K562 (cell line): ENCODE results near the gene MALRD1. TPM values are rescaled to one million over a fixed set of nuclear protein-coding genes. Genes with fewer than 3 reads are reported as not detected.

Experiments
- ATAC-seq: fragments of 200-7000 bp; cut with Tn5 transposase; 3 replicates; pipeline ENCODE4 v1.9.1; 2020; ENCODE audit warnings: moderate library complexity
- BruUV-seq: library from RNA; stranded (reverse); fragments of 400-500 nt; replicated peaks from 2 replicates; lab custom pipeline; 2021; lab: Mats Ljungman, UMichigan
- CTCF ChIA-PET: fragments of 300-600 bp; formaldehyde crosslinking; extraction: SDS; loops from one replicate; lab custom pipeline; 2021; ENCODE audit warnings: low intra/inter-chr PET ratio; lab: Yijun Ruan, JAX
- POLR2A ChIA-PET: fragments of 300-600, 350-650 bp; sonication (Branson Sonifier 250); formaldehyde crosslinking; extraction: SDS; loops from one replicate; lab custom pipeline; 2021; ENCODE audit warnings: antibody characterized with exemption, inconsistent platforms; lab: Yijun Ruan, JAX
- DNase-seq, 4 experiments: peaks; one replicate each; pipeline versions ENCODE4 v3.0.0 to v3.0.0-alpha.2; 2011 to 2018; ENCODE audit warnings: low spot score in 3 of 4, mixed read lengths in 3 of 4; ENCODE audit errors: extremely low read depth in 1 of 4
- FAIRE-seq: peaks from 2 replicates; lab custom pipeline; 2011; peaks lifted over from hg19 to GRCh38; lab: Jason Lieb, UNC
- H2AFZ ChIP-seq: 2 replicates; pipeline ENCODE4 v1.6.0; 2011; ENCODE audit warnings: low read depth, low read length, control low read depth, inconsistent platforms
- H3K27ac ChIP-seq: fragments of 200-600 bp; 3 replicates; pipeline ENCODE4 v1.8.0; 2011; ENCODE audit warnings: low read depth, mild to moderate bottlenecking, control low read depth, inconsistent platforms, low read length, moderate library complexity, mixed read lengths; ENCODE audit errors: extremely low read depth
- H3K27me3 ChIP-seq, 2 experiments: fragments of 300-600 bp in 1 of 2; 2 replicates in 1 of 2; 3 replicates in 1 of 2; pipeline versions ENCODE4 v1.6.0 to v1.8.0; 2011; ENCODE audit warnings: inconsistent platforms in 2 of 2, low read length in 2 of 2, mild to moderate bottlenecking in 1 of 2, mixed read lengths in 1 of 2, moderate library complexity in 1 of 2; ENCODE audit not compliant: control insufficient read depth in 2 of 2, insufficient read depth in 2 of 2
- H3K36me3 ChIP-seq: fragments of 300-600 bp; 3 replicates; pipeline ENCODE4 v1.8.0; 2011; ENCODE audit warnings: mild to moderate bottlenecking, low read length, inconsistent platforms; ENCODE audit not compliant: control insufficient read depth, insufficient read depth
- H3K4me1 ChIP-seq, 2 experiments: fragments of 200-600 bp in 1 of 2; replicated peaks in 1 of 2; 2 replicates in 1 of 2; 3 replicates in 1 of 2; pipeline versions ENCODE4 v1.5.1 to v1.8.0; 2011; ENCODE audit warnings: inconsistent platforms in 2 of 2, low read length in 2 of 2, mild to moderate bottlenecking in 1 of 2, mixed read lengths in 1 of 2, moderate library complexity in 1 of 2; ENCODE audit not compliant: control insufficient read depth in 2 of 2, insufficient read depth in 2 of 2
- H3K4me2 ChIP-seq: 2 replicates; pipeline ENCODE4 v1.6.1; 2011; ENCODE audit warnings: low read length, control low read depth, inconsistent platforms, mixed read lengths; ENCODE audit not compliant: insufficient read depth
- H3K4me3 ChIP-seq: fragments of 200-600 bp; sonication (generic), shearing (Covaris generic); 2 replicates; pipeline ENCODE4 v1.5.1; 2016; ENCODE audit warnings: control low read depth, inconsistent platforms
- H3K79me2 ChIP-seq: fragments of 200-600 bp; 3 replicates; pipeline ENCODE4 v1.8.0; 2011; ENCODE audit warnings: low read length, inconsistent platforms; ENCODE audit not compliant: control insufficient read depth, insufficient read depth
- H3K9ac ChIP-seq, 2 experiments: 2 replicates each; pipeline versions ENCODE4 v1.6.0 to v1.6.1; 2011; ENCODE audit warnings: low read depth in 2 of 2, low read length in 2 of 2, control low read depth in 1 of 2, inconsistent platforms in 1 of 2, mild to moderate bottlenecking in 1 of 2, mixed read lengths in 1 of 2; ENCODE audit not compliant: insufficient read depth in 1 of 2
- H3K9me1 ChIP-seq: one replicate; pipeline ENCODE4 v1.6.0; 2011; ENCODE audit warnings: inconsistent platforms, mild to moderate bottlenecking, low read length, moderate library complexity; ENCODE audit not compliant: control insufficient read depth, insufficient read depth
- H3K9me3 ChIP-seq: replicated peaks from 2 replicates; pipeline ENCODE4 v1.5.1; 2011; ENCODE audit warnings: low read depth, low read length, inconsistent platforms; ENCODE audit not compliant: control insufficient read depth, insufficient read depth
- H4K20me1 ChIP-seq: replicated peaks from 2 replicates; pipeline ENCODE4 v1.6.1; 2011; ENCODE audit warnings: low read length, inconsistent platforms, mixed read lengths; ENCODE audit not compliant: control insufficient read depth, insufficient read depth
- ARNT ChIP-seq, 2 experiments: fragments of 450-650 bp; IDR thresholded peaks; 2 replicates each; pipeline ENCODE4 v1.6.1; 2016; ENCODE audit warnings: mild to moderate bottlenecking in 1 of 2
- CBX1 ChIP-seq: sonication (generic); IDR thresholded peaks from 2 replicates; pipeline ENCODE4 v1.6.1; 2016; ENCODE audit warnings: antibody characterized with exemption, low read depth, mild to moderate bottlenecking
- FOXJ3 ChIP-seq: sonication (generic); formaldehyde crosslinking; IDR thresholded peaks from 2 replicates; pipeline ENCODE4 v1.4.0; 2020; ENCODE audit warnings: mild to moderate bottlenecking, missing genetic modification reagents
- HNRNPLL ChIP-seq: fragments of 200-400 bp; formaldehyde crosslinking; IDR thresholded peaks from 2 replicates; pipeline ENCODE4 v1.6.1; 2017; ENCODE audit warnings: low read length, low read depth, mild to moderate bottlenecking; ENCODE audit not compliant: poor library complexity, severe bottlenecking
- IRF2 ChIP-seq: sonication (generic); formaldehyde crosslinking; IDR thresholded peaks from 2 replicates; pipeline ENCODE4 v1.8.1; 2022; ENCODE audit warnings: mild to moderate bottlenecking, missing genetic modification reagents
- NCOR1 ChIP-seq: fragments of 450-650 bp; IDR thresholded peaks from 2 replicates; pipeline ENCODE4 v1.6.1; 2016; ENCODE audit warnings: mild to moderate bottlenecking, moderate library complexity
- PHF8 ChIP-seq: fragments of 200-600 bp; sonication (generic); IDR thresholded peaks from 2 replicates; pipeline ENCODE4 v1.6.1; 2012; ENCODE audit warnings: mixed run types, mild to moderate bottlenecking, inconsistent platforms, low read length, moderate library complexity, borderline replicate concordance
- PTRF ChIP-seq: fragments of 450-650 bp; IDR thresholded peaks from 2 replicates; pipeline ENCODE4 v1.6.1; 2016; ENCODE audit warnings: mild to moderate bottlenecking, missing genetic modification characterization, missing compliant biosample characterization
- RBM15 ChIP-seq: fragments of 200-400 bp; formaldehyde crosslinking; IDR thresholded peaks from 2 replicates; pipeline ENCODE4 v1.6.1; 2018; ENCODE audit warnings: mild to moderate bottlenecking, low read length, moderate library complexity; ENCODE audit not compliant: insufficient read depth
- RFX5 ChIP-seq: IDR thresholded peaks from 2 replicates; pipeline ENCODE4 v1.6.1; 2011; ENCODE audit warnings: low read depth, mild to moderate bottlenecking, improper control_type of control experiment, low read length
- SFPQ ChIP-seq: fragments of 200-400 bp; formaldehyde crosslinking; IDR thresholded peaks from 2 replicates; pipeline ENCODE4 v1.6.1; 2017; ENCODE audit warnings: mild to moderate bottlenecking, low read depth, low read length, moderate library complexity
- THRB ChIP-seq: fragments of 450-650 bp; formaldehyde crosslinking; conservative IDR thresholded peaks from 2 replicates; pipeline ENCODE4 v1.4.0; 2022; ENCODE audit warnings: mild to moderate bottlenecking, missing genetic modification characterization
- USF1 ChIP-seq: sonication (generic); formaldehyde crosslinking; IDR thresholded peaks from 2 replicates; pipeline ENCODE4 v1.9.0; 2022; ENCODE audit warnings: mild to moderate bottlenecking, missing genetic modification reagents
- ZNF561 ChIP-seq: fragments of 450-650 bp; formaldehyde crosslinking; conservative IDR thresholded peaks from 2 replicates; pipeline ENCODE4 v1.4.0; 2020; ENCODE audit warnings: mild to moderate bottlenecking, moderate library complexity
- WGBS: fragments of 100-300 bp; shearing (Covaris generic); methylation state at CpG from one replicate; pipeline ENCODE4 v1.1.6; 2016; ENCODE audit warnings: low coverage, mixed read lengths; ENCODE audit not compliant: insufficient coverage; ENCODE audit errors: missing lambda C conversion rate; 5-methylcytosine and 5-hydroxymethylcytosine counted together
- in situ Hi-C: fragments of 300-500 bp; cut with MboI; formaldehyde crosslinking; loops from 4 replicates; pipeline ENCODE4 v1.15.0; 2018; ENCODE audit warnings: inconsistent platforms, mixed read lengths
- intact Hi-C: fragments of 100-400 bp; cut with micrococcal nuclease; formaldehyde crosslinking; loops from 2 replicates; pipeline ENCODE4 v1.14.2; 2022
- polyA plus RNA-seq, 8 experiments: library from polyadenylated mRNA; depleted of rRNA in 4 of 8; stranded (reverse) in 5 of 8; unstranded in 3 of 8; fragments of >200 nt; fragmentation: Nextera tagmentation in 2 of 8; fragmentation: Illumina TruSeq in 1 of 8; extraction: Ambion mirVana in 2 of 8; extraction: Trizol in 1 of 8; gene quantifications; 2 replicates each; pipeline versions ENCODE4 v1.2.1 to v1.2.3, GENCODE V29; 2011 to 2014; ENCODE audit warnings: inconsistent platforms in 1 of 8, missing spikeins in 1 of 8
- total RNA-seq, 7 experiments: library from RNA; depleted of rRNA in 6 of 7; stranded (reverse); fragments of >200 nt in 6 of 7; fragmentation: Illumina TruSeq in 2 of 7; extraction: Trizol in 2 of 7; gene quantifications; 2 replicates each; pipeline versions ENCODE4 v1.2.1 to v1.2.3, GENCODE V29; 2011 to 2021; ENCODE audit warnings: low replicate concordance in 1 of 7

MALRD1 gene
- total and polyA plus RNA-seq, 9 of the 15 experiments (the other 6 are each of a cell fraction or from before 2014, with no cell fraction given), result not detected

- TF ChIP-seq SFPQ (no peak), FOXJ3 (CRISPR knock-in tag) (no peak), RFX5 (no peak), PHF8 (no peak), CBX1 (no peak), USF1 (CRISPR knock-in tag) (no peak), ZNF561 (no peak)
- TF ChIP-seq, all 486 proteins: peak for 0
These were observed 115.9 kb downstream of the MALRD1 start (continued) for GRCh38 chr10:19164461-19164860.

GRCh38 chr10:19168584-19168983, 120.0 kb downstream of the MALRD1 start:
- no peaks in the 10 kb centered on the region for H3K36me3 ChIP-seq
- ATAC-seq, result no peak
- H3K27ac ChIP-seq, result no peak overlapping the region
- no peak overlapping the region for H2AFZ ChIP-seq
- H3K9ac ChIP-seq, result no peak overlapping the region
- TF ChIP-seq THRB (CRISPR knock-in tag), result no peak
- no peak for TF ChIP-seq IRF2 (CRISPR knock-in tag)
- no peak for TF ChIP-seq HNRNPLL
- TF ChIP-seq PTRF (tag), result no peak
- TF ChIP-seq RBM15, result no peak
- no peak for TF ChIP-seq ARNT (IDR thresholded peaks at IDR 0.05)
- TF ChIP-seq NCOR1, result no peak
- DNase-seq, result no peak
- no peaks in the 10 kb centered on the region for H3K27me3 ChIP-seq
- H3K4me1 ChIP-seq, result no peaks in the 10 kb centered on the region
- WGBS, result 0% methylated on average over 2 of the region's 2 CpGs
- H3K4me2 ChIP-seq, result no peak overlapping the region
- no peak overlapping the region for H3K4me3 ChIP-seq
- no TSS peak for BruUV-seq
- H3K9me3 ChIP-seq, result 0 out of 2 replicates have a peak, but pooled peaks cover 2% of the 10 kb centered on the region
- no peaks in the 10 kb centered on the region for H4K20me1 ChIP-seq
- ChIA-PET CTCF (no interaction called here), POLR2A (no interaction called here)
- no peaks in the 10 kb centered on the region for H3K9me1 ChIP-seq
- H3K79me2 ChIP-seq, result no peaks in the 10 kb centered on the region
- in situ Hi-C loops, result no loop called here
- no peak for FAIRE-seq
- intact Hi-C loops, result no loop called here
